Measurements from ENCODE around the gene SEMA6C. TPM values are rescaled to one million over a fixed set of nuclear protein-coding genes. Genes with fewer than 3 reads are reported as not detected.

Gene SEMA6C
- total and polyA plus RNA-seq, 2 of the 13 experiments (the other 11 are each of a cell fraction or from before 2014, with no cell fraction given): 1.4 to 2.9 TPM

DNA sequence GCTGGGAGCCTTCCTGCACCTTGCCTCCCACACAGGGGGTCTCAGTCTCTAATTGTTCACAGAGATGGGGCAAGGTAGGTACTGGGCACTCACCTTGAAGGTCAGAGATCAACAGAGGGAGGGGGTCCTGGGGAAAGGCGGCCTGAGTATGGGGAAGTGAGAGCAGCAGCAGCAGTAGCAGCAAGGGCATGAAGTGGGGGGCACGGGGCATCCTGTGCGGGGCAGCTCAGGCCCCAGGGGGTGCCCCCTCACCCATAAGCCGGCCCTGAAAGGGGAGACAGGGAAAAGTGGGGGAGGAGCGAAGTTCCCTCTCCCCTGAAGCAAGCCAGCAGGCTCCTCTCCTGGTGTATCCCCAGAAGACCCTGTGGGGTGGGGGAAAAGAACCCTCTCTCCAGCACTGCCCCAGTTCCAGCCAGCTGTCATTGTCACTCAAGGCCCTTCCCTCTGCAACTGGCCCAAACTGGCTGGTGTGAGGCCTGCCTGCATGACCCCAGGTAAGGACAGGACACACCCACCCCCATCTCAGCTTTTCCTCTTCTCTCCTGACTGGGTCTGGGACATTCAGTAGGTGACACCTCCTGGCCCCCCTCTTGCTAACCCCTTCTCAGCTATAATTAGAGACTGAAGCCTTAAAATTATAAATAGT is 3.9 kb downstream of the SEMA6C start:
- H3K9ac ChIP-seq (ENCODE audit: insufficient read depth, low read depth, low read length): no peak overlapping the region
- no peak overlapping the region for H3K4me2 ChIP-seq (ENCODE audit: low read depth, low read length)
- no peak overlapping the region for H3K27ac ChIP-seq (ENCODE audit: extremely low read length, insufficient read depth, low read length)
- no peaks in the 10 kb centered on the region for H3K9me3 ChIP-seq (ENCODE audit: low read length)
- no peaks in the 10 kb centered on the region for H3K36me3 ChIP-seq (replicated peaks in 1 of 2; ENCODE audit: control insufficient read depth in 1 of 2, insufficient read depth in 2 of 2, low read length in 2 of 2)
- no peaks in the 10 kb centered on the region for H4K20me1 ChIP-seq (ENCODE audit: insufficient read depth, low read length)
- in situ Hi-C loops (cut with HindIII; ENCODE audit: extremely low pct_ligation_motif_present, low pct_unique_long_range_greater_than_20kb) (no loop called here), intact Hi-C loops (cut with micrococcal nuclease; ENCODE audit: unreplicated experiment) (no loop called here)
- CTCF ChIA-PET (ENCODE audit: low intra/inter-chr PET ratio, low total read pairs): no interaction called here
- POLR2A ChIA-PET: no interaction called here
- WGBS (ENCODE audit: low lambda C conversion rate): 94% methylated on average over 2 of the region's 5 CpGs
- ATAC-seq: no peak
- no peaks in the 10 kb centered on the region for H3K27me3 ChIP-seq (ENCODE audit: control insufficient read depth in 1 of 2, insufficient read depth in 2 of 2, low read length in 2 of 2)
- H2AFZ ChIP-seq (ENCODE audit: low read length): no peak overlapping the region
- TF ChIP-seq HOXA9 (CRISPR knock-in tag; IDR thresholded peaks at IDR 0.05; ENCODE audit: borderline replicate concordance) (no peak), ZNF484 (CRISPR knock-in tag; IDR thresholded peaks at IDR 0.05; ENCODE audit: borderline replicate concordance, low read depth) (no peak)
- TF ChIP-seq, protein P1, sequence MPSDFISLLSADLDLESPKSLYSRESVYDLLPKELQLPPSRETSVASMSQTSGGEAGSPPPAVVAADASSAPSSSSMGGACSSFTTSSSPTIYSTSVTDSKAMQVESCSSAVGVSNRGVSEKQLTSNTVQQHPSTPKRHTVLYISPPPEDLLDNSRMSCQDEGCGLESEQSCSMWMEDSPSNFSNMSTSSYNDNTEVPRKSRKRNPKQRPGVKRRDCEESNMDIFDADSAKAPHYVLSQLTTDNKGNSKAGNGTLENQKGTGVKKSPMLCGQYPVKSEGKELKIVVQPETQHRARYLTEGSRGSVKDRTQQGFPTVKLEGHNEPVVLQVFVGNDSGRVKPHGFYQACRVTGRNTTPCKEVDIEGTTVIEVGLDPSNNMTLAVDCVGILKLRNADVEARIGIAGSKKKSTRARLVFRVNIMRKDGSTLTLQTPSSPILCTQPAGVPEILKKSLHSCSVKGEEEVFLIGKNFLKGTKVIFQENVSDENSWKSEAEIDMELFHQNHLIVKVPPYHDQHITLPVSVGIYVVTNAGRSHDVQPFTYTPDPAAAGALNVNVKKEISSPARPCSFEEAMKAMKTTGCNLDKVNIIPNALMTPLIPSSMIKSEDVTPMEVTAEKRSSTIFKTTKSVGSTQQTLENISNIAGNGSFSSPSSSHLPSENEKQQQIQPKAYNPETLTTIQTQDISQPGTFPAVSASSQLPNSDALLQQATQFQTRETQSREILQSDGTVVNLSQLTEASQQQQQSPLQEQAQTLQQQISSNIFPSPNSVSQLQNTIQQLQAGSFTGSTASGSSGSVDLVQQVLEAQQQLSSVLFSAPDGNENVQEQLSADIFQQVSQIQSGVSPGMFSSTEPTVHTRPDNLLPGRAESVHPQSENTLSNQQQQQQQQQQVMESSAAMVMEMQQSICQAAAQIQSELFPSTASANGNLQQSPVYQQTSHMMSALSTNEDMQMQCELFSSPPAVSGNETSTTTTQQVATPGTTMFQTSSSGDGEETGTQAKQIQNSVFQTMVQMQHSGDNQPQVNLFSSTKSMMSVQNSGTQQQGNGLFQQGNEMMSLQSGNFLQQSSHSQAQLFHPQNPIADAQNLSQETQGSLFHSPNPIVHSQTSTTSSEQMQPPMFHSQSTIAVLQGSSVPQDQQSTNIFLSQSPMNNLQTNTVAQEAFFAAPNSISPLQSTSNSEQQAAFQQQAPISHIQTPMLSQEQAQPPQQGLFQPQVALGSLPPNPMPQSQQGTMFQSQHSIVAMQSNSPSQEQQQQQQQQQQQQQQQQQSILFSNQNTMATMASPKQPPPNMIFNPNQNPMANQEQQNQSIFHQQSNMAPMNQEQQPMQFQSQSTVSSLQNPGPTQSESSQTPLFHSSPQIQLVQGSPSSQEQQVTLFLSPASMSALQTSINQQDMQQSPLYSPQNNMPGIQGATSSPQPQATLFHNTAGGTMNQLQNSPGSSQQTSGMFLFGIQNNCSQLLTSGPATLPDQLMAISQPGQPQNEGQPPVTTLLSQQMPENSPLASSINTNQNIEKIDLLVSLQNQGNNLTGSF (CRISPR knock-in tag; IDR thresholded peaks at IDR 0.05): no peak
- TF ChIP-seq, protein P2, sequence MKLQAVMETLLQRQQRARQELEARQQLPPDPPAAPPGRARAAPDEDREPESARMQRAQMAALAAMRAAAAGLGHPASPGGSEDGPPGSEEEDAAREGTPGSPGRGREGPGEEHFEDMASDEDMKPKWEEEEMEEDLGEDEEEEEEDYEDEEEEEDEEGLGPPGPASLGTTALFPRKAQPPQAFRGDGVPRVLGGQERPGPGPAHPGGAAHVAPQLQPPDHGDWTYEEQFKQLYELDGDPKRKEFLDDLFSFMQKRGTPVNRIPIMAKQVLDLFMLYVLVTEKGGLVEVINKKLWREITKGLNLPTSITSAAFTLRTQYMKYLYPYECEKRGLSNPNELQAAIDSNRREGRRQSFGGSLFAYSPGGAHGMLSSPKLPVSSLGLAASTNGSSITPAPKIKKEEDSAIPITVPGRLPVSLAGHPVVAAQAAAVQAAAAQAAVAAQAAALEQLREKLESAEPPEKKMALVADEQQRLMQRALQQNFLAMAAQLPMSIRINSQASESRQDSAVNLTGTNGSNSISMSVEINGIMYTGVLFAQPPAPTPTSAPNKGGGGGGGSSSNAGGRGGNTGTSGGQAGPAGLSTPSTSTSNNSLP (IDR thresholded peaks at IDR 0.05; ENCODE audit: low read depth, low read length): no peak
- TF ChIP-seq, protein P3, sequence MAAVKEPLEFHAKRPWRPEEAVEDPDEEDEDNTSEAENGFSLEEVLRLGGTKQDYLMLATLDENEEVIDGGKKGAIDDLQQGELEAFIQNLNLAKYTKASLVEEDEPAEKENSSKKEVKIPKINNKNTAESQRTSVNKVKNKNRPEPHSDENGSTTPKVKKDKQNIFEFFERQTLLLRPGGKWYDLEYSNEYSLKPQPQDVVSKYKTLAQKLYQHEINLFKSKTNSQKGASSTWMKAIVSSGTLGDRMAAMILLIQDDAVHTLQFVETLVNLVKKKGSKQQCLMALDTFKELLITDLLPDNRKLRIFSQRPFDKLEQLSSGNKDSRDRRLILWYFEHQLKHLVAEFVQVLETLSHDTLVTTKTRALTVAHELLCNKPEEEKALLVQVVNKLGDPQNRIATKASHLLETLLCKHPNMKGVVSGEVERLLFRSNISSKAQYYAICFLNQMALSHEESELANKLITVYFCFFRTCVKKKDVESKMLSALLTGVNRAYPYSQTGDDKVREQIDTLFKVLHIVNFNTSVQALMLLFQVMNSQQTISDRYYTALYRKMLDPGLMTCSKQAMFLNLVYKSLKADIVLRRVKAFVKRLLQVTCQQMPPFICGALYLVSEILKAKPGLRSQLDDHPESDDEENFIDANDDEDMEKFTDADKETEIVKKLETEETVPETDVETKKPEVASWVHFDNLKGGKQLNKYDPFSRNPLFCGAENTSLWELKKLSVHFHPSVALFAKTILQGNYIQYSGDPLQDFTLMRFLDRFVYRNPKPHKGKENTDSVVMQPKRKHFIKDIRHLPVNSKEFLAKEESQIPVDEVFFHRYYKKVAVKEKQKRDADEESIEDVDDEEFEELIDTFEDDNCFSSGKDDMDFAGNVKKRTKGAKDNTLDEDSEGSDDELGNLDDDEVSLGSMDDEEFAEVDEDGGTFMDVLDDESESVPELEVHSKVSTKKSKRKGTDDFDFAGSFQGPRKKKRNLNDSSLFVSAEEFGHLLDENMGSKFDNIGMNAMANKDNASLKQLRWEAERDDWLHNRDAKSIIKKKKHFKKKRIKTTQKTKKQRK (IDR thresholded peaks at IDR 0.05; ENCODE audit: low read length): no peak
- H3K79me2 ChIP-seq (ENCODE audit: insufficient read depth, low read length): no peaks in the 10 kb centered on the region
- no peak for FAIRE-seq
- BruUV-seq (replicated peaks): no TSS peak
- no peak for DNase-seq (ENCODE audit: low spot score)
- H3K4me3 ChIP-seq (replicated peaks in 1 of 3; ENCODE audit: insufficient read depth in 1 of 3, low read depth in 2 of 3, low read length in 3 of 3): no peak overlapping the region
- H3K4me1 ChIP-seq (ENCODE audit: insufficient read depth, low read length): peaks cover 21% of the 10 kb centered on the region
